Type B pancreatic cell (in vitro differentiated cells): ENCODE data around the gene SENP3. TPM values are rescaled to one million over a fixed set of nuclear protein-coding genes. Genes with fewer than 3 reads are reported as not detected.
A peak's percentile ranks its signal among the peaks of the same experiment; 100 is the strongest.

Experiments used
- DNase-seq: peaks from one replicate; pipeline ENCODE4 v3.0.0; 2021; ENCODE audit warnings: mixed read lengths; ENCODE audit not compliant: unreplicated experiment; ENCODE audit errors: extremely low spot score
- H3K27ac Mint-ChIP-seq: 2 replicates; pipeline ENCODE4 v1.8.0; 2021; ENCODE audit warnings: mild to moderate bottlenecking, mixed read lengths
- H3K27me3 Mint-ChIP-seq: 2 replicates; pipeline ENCODE4 v1.8.0; 2021; ENCODE audit warnings: mixed read lengths
- H3K36me3 Mint-ChIP-seq: 2 replicates; pipeline ENCODE4 v1.8.0; 2021; ENCODE audit warnings: mixed read lengths
- H3K4me1 Mint-ChIP-seq: one replicate; pipeline ENCODE4 v1.8.0; 2021; ENCODE audit warnings: mixed read lengths; ENCODE audit not compliant: unreplicated experiment
- H3K4me3 Mint-ChIP-seq: 2 replicates; pipeline ENCODE4 v1.8.0; 2021; ENCODE audit warnings: mild to moderate bottlenecking, mixed read lengths
- H3K9me3 Mint-ChIP-seq: 2 replicates; pipeline ENCODE4 v1.8.0; 2021; ENCODE audit warnings: mixed read lengths
- CTCF ChIP-seq: fragments of 200-600 bp; sonication (generic); conservative IDR thresholded peaks from 2 replicates; pipeline ENCODE4 v1.5.0; 2021; ENCODE audit warnings: antibody characterized with exemption, mild to moderate bottlenecking
- total RNA-seq: library from RNA; stranded (reverse); gene quantifications from 2 replicates; pipeline ENCODE4 v1.2.1, GENCODE V29; 2021; ENCODE audit warnings: low replicate concordance

The SENP3 gene
- total RNA-seq, 1 donor from 2014 or later: 52.7 TPM

DNA sequence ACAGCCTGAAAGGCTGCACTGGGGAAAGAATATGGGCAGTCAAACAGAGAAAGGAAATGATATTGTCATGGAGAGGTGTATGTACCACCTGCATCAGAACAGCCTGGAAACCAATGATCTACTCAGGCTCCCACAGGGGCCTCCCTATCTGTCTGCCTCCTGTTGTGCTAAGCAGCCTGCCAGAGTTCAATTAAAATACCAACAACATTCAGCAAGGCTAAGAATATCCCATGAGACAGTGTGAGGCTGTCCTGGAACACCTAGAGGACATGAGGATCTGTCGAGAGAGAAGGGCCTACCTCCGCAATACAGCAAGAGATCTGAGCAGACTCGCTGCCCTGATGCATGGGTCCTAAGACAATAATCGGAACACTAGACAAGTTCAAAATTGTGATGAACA lies 44.6 kb downstream of the SENP3 start:
- H3K27me3 Mint-ChIP-seq: no peaks in the 10 kb centered on the region
- peaks cover 27% of the 10 kb centered on the region for H3K36me3 Mint-ChIP-seq
- TF ChIP-seq CTCF: no peak
- H3K27ac Mint-ChIP-seq: no peak overlapping the region
- DNase-seq: no peak
- peaks cover 7% of the 10 kb centered on the region for H3K4me1 Mint-ChIP-seq
- H3K9me3 Mint-ChIP-seq: no peaks in the 10 kb centered on the region
- H3K4me3 Mint-ChIP-seq: no peak overlapping the region

GRCh38 chr17:7610641-7611040 lies 48.9 kb downstream of the SENP3 start:
- TF ChIP-seq CTCF: no peak
- Mint-ChIP-seq H3K4me1 (peaks cover 29% of the 10 kb centered on the region), H3K27ac (peak overlapping the region; percentile 14), H3K9me3 (no peaks in the 10 kb centered on the region), H3K36me3 (peaks cover 17% of the 10 kb centered on the region), H3K4me3 (peak overlapping the region; percentile 63), H3K27me3 (no peaks in the 10 kb centered on the region)
- DNase-seq: no peak

DNA sequence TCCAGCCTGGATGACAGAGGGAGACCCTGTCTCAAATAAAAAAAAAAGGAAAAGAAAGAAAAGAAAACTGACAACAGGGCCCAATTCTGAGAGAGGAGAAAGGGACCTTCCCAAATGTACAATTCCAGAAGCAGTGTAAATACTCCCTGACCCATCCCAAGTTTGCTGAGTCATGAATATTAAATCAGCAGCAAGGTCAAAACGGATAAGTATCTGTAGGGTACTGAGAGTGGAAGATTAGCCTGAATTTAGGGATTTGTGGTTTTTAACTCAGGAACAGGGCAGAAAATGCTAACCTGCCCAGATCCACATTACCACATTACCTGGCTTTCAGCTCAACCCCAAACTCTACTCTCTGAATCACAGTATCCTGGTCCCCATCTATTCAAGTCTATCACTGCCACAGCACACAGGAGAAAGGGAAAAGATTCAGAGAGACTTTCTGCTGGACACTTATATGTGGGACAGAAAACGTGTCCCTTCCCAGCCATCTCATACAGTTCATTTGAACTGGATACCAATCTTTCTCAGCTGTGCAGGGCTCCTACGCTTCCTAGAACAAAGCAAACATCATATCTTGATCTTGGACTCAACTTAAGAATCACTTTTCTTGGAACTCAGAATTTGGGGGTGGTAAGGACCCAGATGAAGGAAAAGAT lies 50.0 kb downstream of the SENP3 start:
- Mint-ChIP-seq H3K27ac (peak overlapping the region; percentile 69), H3K4me3 (peak overlapping the region; percentile 72), H3K4me1 (peaks cover 29% of the 10 kb centered on the region), H3K27me3 (no peaks in the 10 kb centered on the region), H3K36me3 (peaks cover 9% of the 10 kb centered on the region), H3K9me3 (no peaks in the 10 kb centered on the region)
- no peak for DNase-seq
- TF ChIP-seq CTCF: no peak

DNA sequence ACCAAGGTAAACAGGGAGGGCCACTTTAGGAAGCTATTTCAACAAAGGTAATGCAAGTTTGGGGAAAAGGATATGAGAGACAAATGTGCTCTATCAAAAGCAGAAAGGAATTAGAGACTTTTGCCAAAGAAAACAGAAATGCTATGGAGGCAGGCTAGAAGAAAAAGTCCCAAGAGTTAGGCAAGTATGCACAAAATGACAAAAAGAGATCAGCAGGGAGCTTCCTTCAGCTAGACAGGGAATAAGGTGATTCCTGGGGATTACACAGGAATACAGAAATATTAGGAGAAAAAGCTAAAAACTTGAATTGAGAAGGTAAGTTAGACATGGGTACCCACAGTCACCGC lies 50.5 kb downstream of the SENP3 start:
- peak overlapping the region; percentile 72 for H3K4me3 Mint-ChIP-seq
- TF ChIP-seq CTCF: no peak
- peak overlapping the region; percentile 69 for H3K27ac Mint-ChIP-seq
- peaks cover 29% of the 10 kb centered on the region for H3K4me1 Mint-ChIP-seq
- no peak for DNase-seq
- peaks cover 9% of the 10 kb centered on the region for H3K36me3 Mint-ChIP-seq
- no peaks in the 10 kb centered on the region for H3K9me3 Mint-ChIP-seq
- H3K27me3 Mint-ChIP-seq: no peaks in the 10 kb centered on the region

DNA sequence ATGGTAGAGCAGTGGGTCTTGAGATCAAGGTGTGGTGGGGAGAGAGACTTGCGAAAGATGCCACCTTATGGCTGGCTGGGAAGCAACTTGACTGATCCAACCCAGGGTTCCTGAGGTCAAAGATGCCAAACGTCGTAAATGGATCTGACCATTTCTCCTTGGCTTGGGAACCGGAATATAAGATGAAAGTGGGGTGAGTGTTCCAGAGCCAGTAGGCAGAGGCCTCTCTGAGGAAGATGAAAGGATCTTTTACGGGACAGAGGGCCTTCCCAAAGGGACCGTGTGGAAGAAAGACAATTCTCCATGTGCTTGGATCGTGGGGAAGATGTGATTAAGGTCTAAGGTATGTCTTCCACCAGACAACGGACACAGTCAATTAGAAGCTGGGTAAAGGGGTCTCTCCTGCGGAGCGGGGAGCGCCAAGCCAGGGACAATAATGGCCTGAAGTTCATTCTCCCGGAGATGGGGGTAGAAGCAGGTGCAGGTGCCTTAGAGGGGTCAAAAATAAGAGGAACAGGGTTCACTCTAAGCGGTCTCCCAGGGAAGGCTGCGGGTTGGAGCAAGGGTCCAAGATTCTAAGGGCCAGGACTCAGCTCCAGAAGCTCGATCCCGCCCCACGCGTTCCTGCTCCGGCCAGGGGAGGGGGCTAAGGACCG lies 52.2 kb downstream of the SENP3 start:
- DNase-seq: no peak
- Mint-ChIP-seq H3K27me3 (no peaks in the 10 kb centered on the region), H3K4me1 (peaks cover 29% of the 10 kb centered on the region), H3K9me3 (no peaks in the 10 kb centered on the region), H3K36me3 (peaks cover 9% of the 10 kb centered on the region), H3K27ac (peak overlapping the region; percentile 85), H3K4me3 (peak overlapping the region; percentile 93)
- TF ChIP-seq CTCF: no peak
